HG02981 (cell line): ENCODE measurements around the gene FRMD4A.
"Not testable (repeated sequence)": the region's sequence is repeated elsewhere in the genome, so short reads cannot be mapped to it uniquely, and the experiment has no call there.

Experiments
- ATAC-seq: cut with Tn5 transposase; IDR thresholded peaks from one replicate; pipeline ENCODE4 v1.9.1; 2021; ENCODE audit warnings: mild to moderate bottlenecking, moderate library complexity; ENCODE audit not compliant: unreplicated experiment

The FRMD4A gene

GRCh38 chr10:13716081-13717071 lies 614.3 kb downstream of the FRMD4A start:
- no peak for ATAC-seq

- not testable (repeated sequence) for ATAC-seq
Observed at GRCh38 chr10:13715596-13715995, 615.1 kb downstream of the FRMD4A start.

- ATAC-seq: no peak
Observed at GRCh38 chr10:13715100-13715499, 615.6 kb downstream of the FRMD4A start.

GRCh38 chr10:13712837-13713581 lies 617.7 kb downstream of the FRMD4A start:
- peak; percentile 75 for ATAC-seq

GRCh38 chr10:13712476-13712836 lies 618.3 kb downstream of the FRMD4A start:
- ATAC-seq: peak; percentile 5

- no peak for ATAC-seq
Observed at GRCh38 chr10:13711291-13711690, 619.4 kb downstream of the FRMD4A start.

- no peak for ATAC-seq
Observed at GRCh38 chr10:13709931-13710650, 620.6 kb downstream of the FRMD4A start.

GRCh38 chr10:13708256-13708990 lies 622.3 kb downstream of the FRMD4A start:
- ATAC-seq: no peak

GRCh38 chr10:13707156-13707881 lies 623.4 kb downstream of the FRMD4A start:
- no peak for ATAC-seq

GRCh38 chr10:13706604-13707003 lies 624.1 kb downstream of the FRMD4A start:
- no peak for ATAC-seq

- no peak for ATAC-seq
Observed at GRCh38 chr10:13706175-13706574, 624.5 kb downstream of the FRMD4A start.

- no peak for ATAC-seq
Observed at GRCh38 chr10:13705526-13706174, 625.1 kb downstream of the FRMD4A start.

GRCh38 chr10:13704964-13705363 lies 625.8 kb downstream of the FRMD4A start:
- no peak for ATAC-seq

GRCh38 chr10:13703997-13704536 lies 626.7 kb downstream of the FRMD4A start:
- no peak for ATAC-seq

- ATAC-seq: no peak
Observed at GRCh38 chr10:13703101-13703818, 627.5 kb downstream of the FRMD4A start.

GRCh38 chr10:13701157-13701919 lies 629.4 kb downstream of the FRMD4A start:
- ATAC-seq: no peak

- ATAC-seq: no peak
Observed at GRCh38 chr10:13700473-13701144, 630.1 kb downstream of the FRMD4A start.
